Astrocyte of the spinal cord (primary cell): ENCODE measurements around the gene MAN1A2.

Experiments used
- DNase-seq: peaks from one replicate; pipeline ENCODE4 v3.0.0; 2011; ENCODE audit warnings: low read depth, low spot score
- H3K4me3 ChIP-seq: 2 replicates; pipeline ENCODE4 v1.5.1; 2011; ENCODE audit warnings: low read depth, mild to moderate bottlenecking, low read length, moderate library complexity
- CTCF ChIP-seq: IDR thresholded peaks from 2 replicates; pipeline ENCODE4 v1.5.1; 2012; ENCODE audit warnings: low read depth, mild to moderate bottlenecking, low read length, inconsistent platforms
- in situ Hi-C: cut with HindIII; loops from 2 replicates; pipeline ENCODE4 v1.10.0; 2017; ENCODE audit warnings: low sequenced_read_pairs

The MAN1A2 gene

DNA sequence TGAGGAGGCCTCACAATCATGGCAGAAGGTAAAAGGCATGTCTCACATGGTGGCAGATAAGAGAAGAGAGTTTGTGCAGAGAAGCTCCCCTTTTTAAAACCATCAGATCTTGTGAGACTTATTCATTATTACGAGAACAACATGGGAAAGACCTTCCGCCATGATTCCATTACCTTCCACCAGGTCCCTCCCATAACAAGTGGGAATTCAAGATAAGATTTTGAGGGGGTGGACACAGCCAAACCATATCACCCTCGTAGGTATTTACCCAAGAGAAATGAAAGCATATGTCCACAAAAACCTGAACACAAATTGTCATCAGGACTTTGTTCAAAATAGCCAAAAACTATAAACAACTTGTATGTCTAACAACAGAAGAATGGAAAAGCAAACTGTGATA is 192.7 kb downstream of the MAN1A2 start:
- in situ Hi-C loops, result no loop called here
- no peak for TF ChIP-seq CTCF
- H3K4me3 ChIP-seq, result no peak overlapping the region
- DNase-seq, result no peak

GRCh38 chr1:117561071-117561470 is 193.8 kb downstream of the MAN1A2 start:
- no peak for DNase-seq
- no peak overlapping the region for H3K4me3 ChIP-seq
- in situ Hi-C loops, result no loop called here
- no peak for TF ChIP-seq CTCF

GRCh38 chr1:117561551-117561950 is 194.3 kb downstream of the MAN1A2 start:
- TF ChIP-seq CTCF, result no peak
- no peak for DNase-seq
- in situ Hi-C loops, result no loop called here
- no peak overlapping the region for H3K4me3 ChIP-seq

GRCh38 chr1:117562581-117563491 is 195.6 kb downstream of the MAN1A2 start:
- no peak for DNase-seq
- no peak overlapping the region for H3K4me3 ChIP-seq
- in situ Hi-C loops, result no loop called here
- TF ChIP-seq CTCF, result no peak

DNA sequence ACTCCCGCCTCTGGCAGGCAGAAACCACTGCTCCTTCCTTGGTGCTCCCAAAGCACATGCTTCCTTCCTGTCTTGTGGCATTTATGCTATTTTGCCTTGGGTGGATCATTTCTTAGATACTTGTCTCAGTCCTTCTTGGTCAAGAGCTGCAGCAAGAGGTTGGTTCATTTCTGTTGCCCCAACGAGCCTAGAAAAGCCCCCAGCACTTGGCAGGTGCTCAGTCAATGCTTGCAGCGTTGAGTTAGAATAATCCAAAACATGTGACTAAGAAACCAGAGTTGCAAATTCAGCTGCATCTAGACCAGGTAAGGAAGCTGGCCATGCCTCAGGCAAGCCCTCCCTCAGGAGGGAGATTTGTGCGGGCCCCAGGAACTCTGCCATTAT is 196.2 kb downstream of the MAN1A2 start:
- TF ChIP-seq CTCF, result no peak
- H3K4me3 ChIP-seq, result no peak overlapping the region
- no peak for DNase-seq
- in situ Hi-C loops, result no loop called here

- DNase-seq, result no peak
- H3K4me3 ChIP-seq, result no peak overlapping the region
- in situ Hi-C loops, result no loop called here
- TF ChIP-seq CTCF, result no peak
Measured at GRCh38 chr1:117564227-117565075, 197.2 kb downstream of the MAN1A2 start.
